Measurements from ENCODE around the gene CBR1.

DNA sequence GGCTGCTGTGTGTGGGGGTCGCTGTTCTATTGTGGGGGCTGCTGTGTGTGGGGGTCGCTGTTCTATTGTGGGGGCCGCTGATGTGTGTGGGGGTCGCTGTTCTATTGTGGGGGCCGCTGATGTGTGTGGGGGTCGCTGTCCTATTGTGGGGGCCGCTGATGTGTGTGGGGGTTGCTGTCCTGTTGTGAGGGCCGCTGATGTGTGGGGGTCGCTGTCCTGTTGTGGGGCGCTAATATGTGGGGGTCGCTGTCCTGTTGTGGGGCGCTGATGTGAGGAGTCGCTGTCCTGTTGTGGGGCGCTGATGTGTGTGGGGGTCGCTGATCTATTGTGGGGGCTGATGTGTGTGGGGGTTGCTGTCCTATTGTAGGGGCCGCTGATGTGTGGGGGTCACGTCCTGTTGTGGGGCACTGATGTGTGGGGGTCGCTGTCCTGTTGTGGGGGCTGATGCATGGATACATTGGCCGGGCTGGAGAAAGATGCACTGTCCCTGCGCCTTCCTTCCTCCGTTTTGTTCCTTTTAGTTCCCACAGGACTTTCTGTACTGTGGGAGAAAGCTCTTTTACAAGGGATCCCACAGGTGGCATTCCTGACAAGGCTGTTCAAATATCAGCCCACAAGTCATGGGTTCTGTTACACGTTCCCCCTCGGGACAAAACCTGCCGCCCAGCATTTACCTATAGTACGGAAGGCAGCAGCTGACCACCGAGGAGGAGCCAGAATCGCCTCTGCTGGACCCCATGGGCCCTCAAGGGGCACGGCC lies 37.0 kb upstream of the CBR1 start:
- TF ChIP-seq, protein P1, sequence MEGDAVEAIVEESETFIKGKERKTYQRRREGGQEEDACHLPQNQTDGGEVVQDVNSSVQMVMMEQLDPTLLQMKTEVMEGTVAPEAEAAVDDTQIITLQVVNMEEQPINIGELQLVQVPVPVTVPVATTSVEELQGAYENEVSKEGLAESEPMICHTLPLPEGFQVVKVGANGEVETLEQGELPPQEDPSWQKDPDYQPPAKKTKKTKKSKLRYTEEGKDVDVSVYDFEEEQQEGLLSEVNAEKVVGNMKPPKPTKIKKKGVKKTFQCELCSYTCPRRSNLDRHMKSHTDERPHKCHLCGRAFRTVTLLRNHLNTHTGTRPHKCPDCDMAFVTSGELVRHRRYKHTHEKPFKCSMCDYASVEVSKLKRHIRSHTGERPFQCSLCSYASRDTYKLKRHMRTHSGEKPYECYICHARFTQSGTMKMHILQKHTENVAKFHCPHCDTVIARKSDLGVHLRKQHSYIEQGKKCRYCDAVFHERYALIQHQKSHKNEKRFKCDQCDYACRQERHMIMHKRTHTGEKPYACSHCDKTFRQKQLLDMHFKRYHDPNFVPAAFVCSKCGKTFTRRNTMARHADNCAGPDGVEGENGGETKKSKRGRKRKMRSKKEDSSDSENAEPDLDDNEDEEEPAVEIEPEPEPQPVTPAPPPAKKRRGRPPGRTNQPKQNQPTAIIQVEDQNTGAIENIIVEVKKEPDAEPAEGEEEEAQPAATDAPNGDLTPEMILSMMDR (conservative IDR thresholded peaks at IDR 0.05; ENCODE audit: low read depth, low read length): no peak
- TF ChIP-seq EZH2phosphoT487 (IDR thresholded peaks at IDR 0.05; ENCODE audit: borderline replicate concordance, low read length) (no peak), EZH2 (IDR thresholded peaks at IDR 0.05; ENCODE audit: low read length, unreplicated experiment) (no peak)

Measured in PC-3 (cell line).